DMS53 treated with DMSO at 0.1 percent for 48 hours (cell line): ENCODE results near the gene SGSH.
"Not testable (repeated sequence)": the region's sequence is repeated elsewhere in the genome, so short reads cannot be mapped to it uniquely, and the experiment has no call there.

Source experiments
- DNase-seq: peaks from one replicate; lab custom pipeline; 2025; ENCODE audit not compliant: unreplicated experiment; lab: John Stamatoyannopoulos, UW

SGSH gene

DNA sequence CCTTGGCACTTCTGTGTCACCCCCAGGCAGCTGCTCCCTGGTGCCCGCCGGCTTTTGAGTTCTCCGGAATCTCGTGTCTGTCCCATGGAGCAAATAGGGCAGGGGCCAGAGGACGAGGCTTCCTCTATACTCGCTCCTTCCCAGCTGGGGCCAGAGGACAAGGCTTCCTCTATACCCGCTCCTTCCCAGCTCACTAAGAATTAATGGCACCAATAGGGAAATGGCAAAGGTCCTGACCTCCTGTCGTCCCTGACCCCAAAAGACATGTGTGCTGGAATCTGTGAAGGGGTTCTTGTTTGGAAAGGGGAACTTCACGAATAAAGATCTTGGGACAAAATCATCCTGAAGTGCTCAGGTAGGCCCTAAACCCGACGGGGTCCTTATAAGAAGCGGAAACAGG, 7.6 kb downstream of the SGSH start:
- no peak for DNase-seq

DNA sequence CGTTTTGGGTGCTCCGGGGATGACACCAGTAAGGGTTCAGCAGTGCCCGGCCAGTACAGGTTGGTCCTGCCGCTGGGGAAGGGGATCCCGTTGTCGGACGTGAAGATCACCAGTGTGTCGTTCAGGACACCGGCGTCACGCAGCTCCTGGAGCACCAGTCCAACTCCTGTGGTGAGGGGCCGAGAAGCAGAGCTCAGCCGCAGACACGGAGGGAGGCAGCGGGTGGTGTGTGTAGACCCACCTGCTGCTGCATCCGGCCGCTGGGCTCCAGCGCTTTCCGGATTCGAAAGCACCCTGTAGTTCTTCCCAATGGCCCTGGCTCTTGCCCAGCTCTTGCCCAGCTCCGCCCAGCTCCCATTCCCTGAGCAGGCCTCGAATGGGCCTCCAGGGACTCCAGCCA, 8.0 kb downstream of the SGSH start:
- no peak for DNase-seq

- DNase-seq, result no peak
These were observed 9.6 kb downstream of the SGSH start for GRCh38 chr17:80210348-80211108.

- DNase-seq, result no peak
These were observed 10.4 kb downstream of the SGSH start for GRCh38 chr17:80209765-80210164.

DNA sequence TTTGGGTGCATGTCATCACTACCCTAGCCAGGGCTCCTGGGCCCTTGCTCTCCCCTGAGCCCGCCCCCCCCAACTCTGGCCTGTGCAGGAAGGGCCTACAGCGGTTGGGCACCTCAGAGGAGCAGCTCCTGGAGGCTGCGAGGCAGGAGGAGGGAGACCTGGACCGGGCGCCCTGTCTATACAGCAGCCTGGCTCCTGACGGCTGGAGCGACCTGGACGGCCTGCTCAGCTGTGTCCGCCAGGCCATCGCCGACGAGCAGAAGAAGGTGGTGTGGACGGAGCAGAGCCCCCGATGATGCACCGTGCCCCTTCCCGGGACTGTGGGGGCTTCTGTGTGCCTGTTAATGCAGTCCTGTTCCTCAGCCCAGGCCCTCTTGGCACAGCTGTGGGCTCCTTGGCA, 12.1 kb downstream of the SGSH start:
- no peak for DNase-seq

DNA sequence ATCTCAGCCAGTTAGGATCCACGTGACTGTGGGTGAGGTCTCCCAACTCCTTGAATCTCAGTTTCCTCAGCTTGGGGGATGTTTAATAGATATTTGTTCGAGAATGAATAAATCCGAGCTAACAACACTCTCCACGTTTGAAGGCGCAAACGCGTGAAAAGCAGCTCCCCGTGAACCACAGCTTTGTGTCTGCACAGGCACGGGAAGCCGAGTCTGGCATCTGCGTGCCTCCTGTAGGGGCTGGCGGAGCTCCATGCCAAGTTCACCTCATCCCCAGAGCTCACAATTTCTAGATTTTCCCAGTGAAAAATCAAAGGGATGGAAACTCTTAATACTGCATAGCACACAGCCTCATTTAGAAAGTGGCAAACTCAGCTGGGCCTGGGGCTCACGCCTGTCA, 14.3 kb downstream of the SGSH start:
- DNase-seq, result no peak

GRCh38 chr17:80204626-80205468, 15.3 kb downstream of the SGSH start:
- no peak for DNase-seq

- DNase-seq, result no peak
These were observed 16.6 kb downstream of the SGSH start for GRCh38 chr17:80203471-80203963.

- no peak for DNase-seq
These were observed 17.9 kb downstream of the SGSH start for GRCh38 chr17:80202197-80202596.

DNA sequence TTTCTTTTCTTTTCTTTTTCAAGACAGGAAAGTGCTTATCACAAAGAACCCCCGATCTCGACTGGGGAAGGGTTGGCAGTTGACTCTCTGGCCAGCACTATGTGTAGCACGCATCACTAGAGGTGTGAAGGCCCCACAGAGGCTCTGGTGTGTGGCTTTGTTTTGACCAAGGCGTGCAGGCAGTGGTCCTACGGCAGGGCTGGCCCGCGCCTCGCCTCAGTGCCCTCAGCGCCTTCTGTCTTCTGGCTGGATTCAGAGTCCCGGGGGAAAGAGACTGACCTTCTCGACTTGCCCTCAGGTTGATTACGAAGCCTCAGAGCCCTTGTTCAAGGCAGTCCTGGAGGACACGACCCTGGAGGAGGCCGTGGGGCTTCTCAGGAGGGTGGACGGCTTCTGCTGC, 18.7 kb downstream of the SGSH start:
- no peak for DNase-seq

- DNase-seq, result not testable (repeated sequence)
These were observed 20.8 kb downstream of the SGSH start for GRCh38 chr17:80199295-80199694.

DNA sequence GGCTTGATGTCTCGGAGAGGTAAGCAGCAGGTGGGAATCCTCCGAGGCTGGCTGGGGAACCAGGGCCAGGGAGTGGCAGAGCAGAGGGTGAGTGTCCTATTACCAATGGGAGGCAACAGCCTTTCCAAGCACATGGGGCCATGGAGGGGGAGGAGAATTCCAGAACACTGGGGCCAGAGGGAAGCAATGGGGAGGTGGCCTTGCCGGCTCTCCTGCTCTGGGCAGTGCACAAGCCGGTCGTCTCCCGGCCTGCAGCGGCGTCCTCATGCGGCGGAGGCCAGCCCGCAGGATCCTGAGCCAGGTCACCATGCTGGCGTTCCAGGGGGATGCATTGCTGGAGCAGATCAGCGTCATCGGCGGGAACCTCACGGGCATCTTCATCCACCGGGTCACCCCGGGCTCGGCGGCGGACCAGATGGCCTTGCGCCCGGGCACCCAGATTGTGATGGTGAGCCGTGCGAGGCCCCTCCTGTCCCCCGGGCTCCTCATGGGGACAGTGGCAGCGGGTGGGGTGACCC, 21.9 kb downstream of the SGSH start:
- DNase-seq, result no peak

DNA sequence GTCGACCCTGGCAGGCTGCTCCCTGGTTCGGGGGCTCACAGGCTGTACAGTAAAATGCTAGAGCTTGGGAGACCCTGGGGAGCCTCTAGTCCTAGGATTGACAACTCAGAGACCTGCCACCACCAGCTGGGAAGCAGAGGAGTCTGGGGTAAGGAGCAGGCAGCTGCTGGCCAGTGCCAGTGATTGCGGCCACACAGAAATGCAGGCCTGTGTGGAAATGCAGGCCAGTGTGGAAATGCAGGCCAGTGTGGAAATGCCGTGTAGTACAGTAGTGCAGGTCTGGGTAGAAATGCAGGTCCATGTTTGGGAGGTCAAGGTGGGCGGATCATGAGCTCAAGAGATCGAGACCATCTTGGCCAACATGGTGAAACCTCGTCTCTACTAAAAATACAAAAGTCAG, 23.5 kb downstream of the SGSH start:
- no peak for DNase-seq

GRCh38 chr17:80195671-80196529, 24.2 kb downstream of the SGSH start:
- no peak for DNase-seq

- no peak for DNase-seq
These were observed 25.0 kb downstream of the SGSH start for GRCh38 chr17:80195141-80195540.

DNA sequence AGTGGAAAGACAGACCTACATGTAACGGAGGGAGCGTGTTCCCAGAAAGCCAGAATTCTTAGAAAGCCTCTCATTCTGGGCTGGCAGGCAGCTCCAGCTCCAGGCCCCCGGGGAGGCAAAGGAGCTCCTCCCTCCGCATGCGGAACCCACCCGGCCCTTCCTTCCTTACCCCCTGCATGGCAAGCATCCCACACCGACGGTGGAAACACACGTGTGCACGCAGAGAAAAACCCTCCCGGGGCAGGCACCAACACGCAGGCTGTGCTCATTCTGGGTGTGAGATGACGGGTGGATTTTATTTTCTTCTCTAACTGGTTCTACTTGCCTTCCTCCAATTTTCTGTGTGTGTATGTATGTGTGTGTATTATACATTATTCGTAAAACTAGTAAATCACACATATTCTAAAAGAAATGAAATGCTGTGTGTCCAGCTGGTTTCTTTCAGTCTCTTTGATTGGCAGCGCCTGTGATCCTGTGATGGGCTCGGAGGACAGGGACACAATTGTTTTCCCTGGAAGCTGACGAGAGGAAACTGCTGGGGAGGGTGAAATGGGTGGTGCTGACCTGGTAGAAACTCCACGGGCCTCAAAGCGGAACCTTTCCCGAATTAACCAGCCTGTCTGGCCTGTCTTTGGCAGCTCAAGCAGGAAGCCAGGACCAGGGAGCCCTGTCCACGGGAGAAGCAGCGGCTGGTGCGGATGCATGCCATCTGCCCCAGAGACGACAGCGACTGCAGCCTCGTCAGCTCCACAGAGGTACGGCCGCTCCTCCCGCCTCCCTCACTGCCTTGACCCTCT, 28.1 kb downstream of the SGSH start:
- DNase-seq, result no peak

GRCh38 chr17:80191192-80191591, 28.9 kb downstream of the SGSH start:
- DNase-seq, result no peak

GRCh38 chr17:80190716-80191115, 29.4 kb downstream of the SGSH start:
- DNase-seq, result no peak

DNA sequence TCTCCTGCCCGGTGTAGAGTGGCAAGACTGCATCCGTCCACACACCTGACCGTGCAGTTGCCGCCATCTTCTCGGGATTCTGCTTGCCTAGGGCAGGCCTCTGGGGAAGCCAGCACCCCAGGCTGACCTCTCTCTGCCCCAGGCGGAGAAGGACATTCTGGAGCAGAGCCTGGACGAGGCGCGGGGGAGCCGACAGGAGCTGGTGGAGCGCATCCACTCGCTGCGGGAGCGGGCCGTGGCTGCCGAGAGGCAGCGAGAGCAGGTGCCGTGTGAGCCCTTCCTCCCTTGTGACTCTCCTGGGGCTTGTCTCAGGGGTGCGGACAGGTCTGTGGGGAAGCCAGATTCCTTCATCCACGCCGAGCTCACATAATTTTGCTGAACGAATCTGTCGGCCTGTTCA, 30.5 kb downstream of the SGSH start:
- no peak for DNase-seq

- no peak for DNase-seq
These were observed 32.6 kb downstream of the SGSH start for GRCh38 chr17:80187515-80187941.
